A549 (cell line): Measurements from ENCODE around the gene CSTPP1.

Experiments used
- CHD2 ChIP-seq: fragments of 150-350 bp; IDR thresholded peaks from 2 replicates; pipeline ENCODE4 v1.6.1; 2014; ENCODE audit warnings: low read length; ENCODE audit not compliant: partially characterized antibody
- CTCF ChIP-seq: fragments of >200 bp; sonication (Bioruptor Twin); formaldehyde crosslinking; IDR thresholded peaks from 3 replicates; pipeline ENCODE4 v1.5.1; 2016
- EP300 ChIP-seq, 2 experiments: fragments of >200 bp; sonication (Bioruptor Twin); formaldehyde crosslinking; IDR thresholded peaks; 2 replicates in 1 of 2; 3 replicates in 1 of 2; pipeline ENCODE4 v1.6.1; 2016 to 2017
- JUN ChIP-seq, 2 experiments: fragments of >200 bp; sonication (Bioruptor Twin); formaldehyde crosslinking; IDR thresholded peaks; 2 replicates in 1 of 2; 3 replicates in 1 of 2; pipeline ENCODE4 v1.6.1; 2016 to 2017
- JUNB ChIP-seq: fragments of >200 bp; sonication (Bioruptor Twin); formaldehyde crosslinking; IDR thresholded peaks from 2 replicates; pipeline ENCODE4 v1.6.1; 2016
- PBX3 ChIP-seq: IDR thresholded peaks from 2 replicates; pipeline ENCODE4 v1.6.1; 2012
- POLR2A ChIP-seq: IDR thresholded peaks from 2 replicates; pipeline ENCODE4 v1.6.1; 2012; ENCODE audit warnings: mild to moderate bottlenecking, low read length
- RAD21 ChIP-seq, 2 experiments: fragments of >200 bp in 1 of 2; sonication (Bioruptor Twin) in 1 of 2; formaldehyde crosslinking in 1 of 2; IDR thresholded peaks in 1 of 2; conservative IDR thresholded peaks in 1 of 2; 2 replicates in 1 of 2; 3 replicates in 1 of 2; pipeline ENCODE4 v1.6.1; 2012 to 2018; ENCODE audit warnings: inconsistent platforms in 1 of 2
- RCOR1 ChIP-seq: fragments of 150-350 bp; IDR thresholded peaks from 2 replicates; pipeline ENCODE4 v1.6.1; 2014; ENCODE audit warnings: antibody characterized with exemption, low read length, low read depth
- RNF2 ChIP-seq: fragments of 200-600 bp; sonication (generic); IDR thresholded peaks from 2 replicates; pipeline ENCODE4 v1.6.1; 2016; ENCODE audit warnings: low read depth, mild to moderate bottlenecking, antibody characterized with exemption, moderate library complexity, borderline replicate concordance
- SREBF2 ChIP-seq: fragments of 450-650 bp; IDR thresholded peaks from 2 replicates; pipeline ENCODE4 v1.6.1; 2014; ENCODE audit warnings: mild to moderate bottlenecking, moderate library complexity
- ZC3H11A ChIP-seq: fragments of 450-650 bp; IDR thresholded peaks from 2 replicates; pipeline ENCODE4 v1.6.1; 2014; ENCODE audit warnings: antibody characterized with exemption, mild to moderate bottlenecking
- TF ChIP-seq, protein P1 (sequence below): fragments of 150-350 bp; IDR thresholded peaks from 2 replicates; pipeline ENCODE4 v1.6.1; 2014; ENCODE audit warnings: low read depth, mild to moderate bottlenecking, low read length
- TF ChIP-seq, protein P2 (sequence below): IDR thresholded peaks from 2 replicates; pipeline ENCODE4 v1.6.1; 2012

GRCh38 chr11:47185305-47186075 lies 248.9 kb downstream of the CSTPP1 start:
- TF ChIP-seq, protein P1, sequence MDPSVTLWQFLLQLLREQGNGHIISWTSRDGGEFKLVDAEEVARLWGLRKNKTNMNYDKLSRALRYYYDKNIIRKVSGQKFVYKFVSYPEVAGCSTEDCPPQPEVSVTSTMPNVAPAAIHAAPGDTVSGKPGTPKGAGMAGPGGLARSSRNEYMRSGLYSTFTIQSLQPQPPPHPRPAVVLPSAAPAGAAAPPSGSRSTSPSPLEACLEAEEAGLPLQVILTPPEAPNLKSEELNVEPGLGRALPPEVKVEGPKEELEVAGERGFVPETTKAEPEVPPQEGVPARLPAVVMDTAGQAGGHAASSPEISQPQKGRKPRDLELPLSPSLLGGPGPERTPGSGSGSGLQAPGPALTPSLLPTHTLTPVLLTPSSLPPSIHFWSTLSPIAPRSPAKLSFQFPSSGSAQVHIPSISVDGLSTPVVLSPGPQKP = no peak
- TF ChIP-seq RCOR1 (no peak), CTCF (no peak), SREBF2 (no peak), CHD2 (no peak), JUN (IDR thresholded peaks at IDR 0.05) (no peak), POLR2A (no peak), EP300 (IDR thresholded peaks at IDR 0.05) (no peak), RNF2 (0 out of 2 replicates have a peak, but pooled peaks have one; percentile 71), ZC3H11A (no peak), RAD21 (conservative IDR thresholded peaks at IDR 0.05 in 1 of 2, IDR thresholded peaks at IDR 0.05 in 1 of 2) (no peak), PBX3 (no peak), JUNB (no peak)
- TF ChIP-seq, protein P2, sequence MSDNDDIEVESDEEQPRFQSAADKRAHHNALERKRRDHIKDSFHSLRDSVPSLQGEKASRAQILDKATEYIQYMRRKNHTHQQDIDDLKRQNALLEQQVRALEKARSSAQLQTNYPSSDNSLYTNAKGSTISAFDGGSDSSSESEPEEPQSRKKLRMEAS = peak; percentile 59; the same call in 1 of the 2 replicates
